Inflammatory macrophage treated with lipopolysaccharide for 1 hour (primary cell): ENCODE measurements around the gene GPRASP2.

Source experiments
- DNase-seq, 2 donors: peaks; one replicate each; pipeline ENCODE4 v3.0.0-alpha.2; 2020 to 2022

The GPRASP2 gene

GRCh38 chrX:102745857-102746584 lies 33.8 kb downstream of the GPRASP2 start:
- no peak for DNase-seq

- DNase-seq = no peak
These were observed 53.0 kb downstream of the GPRASP2 start for GRCh38 chrX:102765217-102765616.

GRCh38 chrX:102765809-102766208 lies 53.6 kb downstream of the GPRASP2 start:
- no peak for DNase-seq

DNA sequence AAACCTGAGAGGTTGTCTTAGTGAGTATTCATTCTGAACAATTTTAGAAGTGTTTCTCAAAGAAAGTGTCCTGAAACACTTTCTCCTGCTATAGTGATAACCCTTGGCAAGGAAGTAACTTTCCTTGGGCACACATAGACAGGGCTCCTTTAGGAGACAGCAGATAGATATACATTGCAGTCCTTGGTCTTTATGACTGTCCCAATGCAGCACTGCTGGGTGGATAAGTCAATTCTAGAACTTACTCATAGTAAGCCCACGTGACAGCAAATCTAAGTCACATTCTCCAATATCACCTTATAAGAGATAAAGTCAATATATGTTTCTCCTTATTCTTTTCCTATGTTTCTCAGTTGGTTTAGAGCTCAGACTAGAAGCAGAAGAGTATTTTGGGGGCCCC lies 55.0 kb downstream of the GPRASP2 start:
- no peak for DNase-seq
